Neuronal stem cell (in vitro differentiated cells): Measurements from ENCODE around the gene MICAL3.
"Not testable (repeated sequence)": the region's sequence is repeated elsewhere in the genome, so short reads cannot be mapped to it uniquely, and the experiment has no call there.

Source experiments
- DNase-seq: peaks from one replicate; pipeline ENCODE4 v3.0.0-alpha.2; 2013; ENCODE audit warnings: low spot score
- H2AFZ ChIP-seq: one replicate; pipeline ENCODE4 v1.6.1; 2013; ENCODE audit warnings: mild to moderate bottlenecking, low read length, inconsistent platforms
- H2AK5ac ChIP-seq: 2 replicates; pipeline ENCODE4 v1.6.1; 2013; ENCODE audit warnings: low read depth, mild to moderate bottlenecking, inconsistent platforms, low read length, moderate library complexity, mixed read lengths
- H2BK120ac ChIP-seq: 2 replicates; pipeline ENCODE4 v1.6.1; 2013; ENCODE audit warnings: low read depth, mild to moderate bottlenecking, inconsistent platforms, low read length, moderate library complexity, mixed read lengths
- H2BK12ac ChIP-seq: one replicate; pipeline ENCODE4 v1.6.1; 2013; ENCODE audit warnings: low read length, inconsistent platforms
- H2BK15ac ChIP-seq: 2 replicates; pipeline ENCODE4 v1.6.1; 2013; ENCODE audit warnings: mild to moderate bottlenecking, low read length, inconsistent platforms, mixed read lengths
- H2BK5ac ChIP-seq: one replicate; pipeline ENCODE4 v1.6.1; 2013; ENCODE audit warnings: inconsistent platforms, mild to moderate bottlenecking, low read length, moderate library complexity
- H3K14ac ChIP-seq: one replicate; pipeline ENCODE4 v1.6.1; 2013; ENCODE audit warnings: low read length, inconsistent platforms
- H3K18ac ChIP-seq: 2 replicates; pipeline ENCODE4 v1.6.1; 2013; ENCODE audit warnings: low read length, inconsistent platforms
- H3K23ac ChIP-seq: 2 replicates; pipeline ENCODE4 v1.6.1; 2013; ENCODE audit warnings: low read depth, mild to moderate bottlenecking, mixed read lengths, low read length, inconsistent platforms; ENCODE audit not compliant: poor library complexity
- H3K27ac ChIP-seq: replicated peaks from 3 replicates; pipeline ENCODE4 v1.5.1; 2013; ENCODE audit warnings: low read length, inconsistent platforms
- H3K27me3 ChIP-seq, 3 experiments: 2 replicates each; pipeline ENCODE4 v1.6.1; 2013; ENCODE audit warnings: low read length in 3 of 3, mild to moderate bottlenecking in 2 of 3, inconsistent platforms in 1 of 3, low read depth in 1 of 3, mixed read lengths in 1 of 3, moderate library complexity in 1 of 3; ENCODE audit not compliant: control insufficient read depth in 3 of 3, insufficient read depth in 3 of 3
- H3K36me3 ChIP-seq, 2 donors: replicated peaks in 1 of 2; 2 replicates each; pipeline ENCODE4 v1.6.1; 2013; ENCODE audit warnings: low read length in 2 of 2; ENCODE audit not compliant: control insufficient read depth in 2 of 2, insufficient read depth in 2 of 2
- H3K4ac ChIP-seq: 2 replicates; pipeline ENCODE4 v1.6.1; 2013; ENCODE audit warnings: inconsistent platforms, mild to moderate bottlenecking, low read length, moderate library complexity
- H3K4me1 ChIP-seq, 2 donors: 1 replicate in 1 of 2; 2 replicates in 1 of 2; pipeline ENCODE4 v1.6.1; 2013; ENCODE audit warnings: low read length in 2 of 2, low read depth in 1 of 2; ENCODE audit not compliant: control insufficient read depth in 2 of 2, insufficient read depth in 1 of 2
- H3K4me2 ChIP-seq: one replicate; pipeline ENCODE4 v1.6.1; 2013; ENCODE audit warnings: mild to moderate bottlenecking, low read length, inconsistent platforms; ENCODE audit not compliant: insufficient read depth, poor library complexity, severe bottlenecking
- H3K4me3 ChIP-seq, 2 donors: 2 replicates each; pipeline ENCODE4 v1.5.1; 2013; ENCODE audit warnings: low read length in 2 of 2, mild to moderate bottlenecking in 2 of 2, inconsistent platforms in 1 of 2, moderate library complexity in 1 of 2
- H3K79me1 ChIP-seq: one replicate; pipeline ENCODE4 v1.6.1; 2013; ENCODE audit warnings: low read depth, mild to moderate bottlenecking, inconsistent platforms, low read length, moderate library complexity
- H3K9ac ChIP-seq: one replicate; pipeline ENCODE4 v1.6.1; 2013; ENCODE audit warnings: mild to moderate bottlenecking, low read depth, low read length, inconsistent platforms; ENCODE audit not compliant: poor library complexity
- H3K9me3 ChIP-seq, 2 donors: replicated peaks in 1 of 2; 2 replicates each; pipeline versions ENCODE3 to v1.6.1; 2013; ENCODE audit warnings: low read length in 2 of 2, mild to moderate bottlenecking in 2 of 2, inconsistent platforms in 1 of 2, low read depth in 1 of 2, mixed read lengths in 1 of 2, moderate library complexity in 1 of 2; ENCODE audit not compliant: control insufficient read depth in 2 of 2, insufficient read depth in 1 of 2
- H4K8ac ChIP-seq: one replicate; pipeline ENCODE4 v1.6.1; 2013; ENCODE audit warnings: low read depth, mild to moderate bottlenecking, inconsistent platforms, low read length, moderate library complexity
- H4K91ac ChIP-seq: one replicate; pipeline ENCODE4 v1.6.1; 2013; ENCODE audit warnings: low read length, low read depth, mild to moderate bottlenecking, inconsistent platforms; ENCODE audit not compliant: poor library complexity
- WGBS, 2 donors: extraction: QIAGEN DNeasy Blood & Tissue Kit; methylation state at CpG; one replicate each; pipeline ENCODE4 v1.1.7; 2013; ENCODE audit warnings: missing lambda C conversion rate in 2 of 2, mixed read lengths in 1 of 2; ENCODE audit not compliant: insufficient read length in 2 of 2, insufficient replicate concordance in 1 of 2; ENCODE audit errors: extremely low coverage in 2 of 2; 5-methylcytosine and 5-hydroxymethylcytosine counted together

The MICAL3 gene

GRCh38 chr22:18056807-18057474, 32.6 kb upstream of the MICAL3 start:
- Histone ChIP-seq H2AK5ac (peak overlapping the region; percentile 41), H3K14ac (peak overlapping the region; percentile 94), H3K27me3 (peaks cover 0 to 15% (median 0%) of the 10 kb centered on the region in 3 experiments), H2BK120ac (no peak overlapping the region), H2BK5ac (no peak overlapping the region), H2BK15ac (no peak overlapping the region), H3K9ac (no peak overlapping the region), H4K8ac (no peak overlapping the region), H2AFZ (no peak overlapping the region), H4K91ac (no peak overlapping the region), H2BK12ac (no peak overlapping the region), H3K36me3 (no peaks in the 10 kb centered on the region), H3K27ac (no peak overlapping the region), H3K4me1 (peaks cover 9 to 11% of the 10 kb centered on the region in 2 donors), H3K4me2 (no peak overlapping the region), H3K79me1 (no peaks in the 10 kb centered on the region), H3K9me3 (peaks cover 3 to 5% of the 10 kb centered on the region in 2 donors), H3K23ac (no peak overlapping the region), H3K18ac (no peak overlapping the region), H3K4ac (no peak overlapping the region), H3K4me3 (no peak overlapping the region)
- no CpG with 5 or more reads among the region's 10 CpGs for WGBS, 2 donors
- DNase-seq: no peak

GRCh38 chr22:18056161-18056666, 31.9 kb upstream of the MICAL3 start:
- Histone ChIP-seq H3K14ac (no peak overlapping the region), H3K4me1 (peaks cover 7 to 8% of the 10 kb centered on the region in 2 donors), H2AK5ac (no peak overlapping the region), H3K23ac (peak overlapping the region; percentile 30), H4K8ac (no peak overlapping the region), H4K91ac (no peak overlapping the region), H2BK12ac (no peak overlapping the region), H3K4me3 (no peak overlapping the region), H2BK5ac (peak overlapping the region; percentile 7), H3K18ac (no peak overlapping the region), H3K9ac (no peak overlapping the region), H2AFZ (no peak overlapping the region), H2BK15ac (no peak overlapping the region), H3K27ac (no peak overlapping the region), H3K79me1 (no peaks in the 10 kb centered on the region), H3K27me3 (peaks cover 0 to 15% (median 0%) of the 10 kb centered on the region in 3 experiments), H3K36me3 (no peaks in the 10 kb centered on the region), H3K9me3 (peaks cover 3 to 5% of the 10 kb centered on the region in 2 donors), H3K4ac (no peak overlapping the region), H2BK120ac (no peak overlapping the region), H3K4me2 (no peak overlapping the region)
- WGBS, 2 donors: no CpG with 5 or more reads among the region's 4 CpGs
- DNase-seq: no peak

- H2BK5ac ChIP-seq: peak overlapping the region; percentile 35
- H3K79me1 ChIP-seq: no peaks in the 10 kb centered on the region
- no CpG with 5 or more reads among the region's 7 CpGs for WGBS, 2 donors
- H3K4me1 ChIP-seq: peaks cover 3 to 4% of the 10 kb centered on the region in 2 donors
- no peak overlapping the region for H2AFZ ChIP-seq
- H3K23ac ChIP-seq: peak overlapping the region; percentile 30
- H2AK5ac ChIP-seq: no peak overlapping the region
- no peak overlapping the region for H3K4ac ChIP-seq
- H3K36me3 ChIP-seq: no peaks in the 10 kb centered on the region
- H3K4me2 ChIP-seq: no peak overlapping the region
- H3K9me3 ChIP-seq: peaks cover 3 to 5% of the 10 kb centered on the region in 2 donors
- H3K18ac ChIP-seq: no peak overlapping the region
- peak overlapping the region; percentile 24 for H2BK15ac ChIP-seq
- H4K8ac ChIP-seq: no peak overlapping the region
- H4K91ac ChIP-seq: no peak overlapping the region
- DNase-seq: no peak
- no peak overlapping the region for H3K9ac ChIP-seq
- H2BK12ac ChIP-seq: no peak overlapping the region
- H3K27ac ChIP-seq: no peak overlapping the region
- no peak overlapping the region for H3K4me3 ChIP-seq
- H2BK120ac ChIP-seq: no peak overlapping the region
- no peak overlapping the region for H3K14ac ChIP-seq
- peaks cover 0 to 15% (median 0%) of the 10 kb centered on the region in 3 experiments for H3K27me3 ChIP-seq
These were observed 31.3 kb upstream of the MICAL3 start for GRCh38 chr22:18055619-18056160.

- not testable (repeated sequence) for H3K14ac ChIP-seq, H2BK12ac ChIP-seq, H3K79me1 ChIP-seq, H3K18ac ChIP-seq, H2BK120ac ChIP-seq, H3K4me1 ChIP-seq, H3K27ac ChIP-seq, H2BK5ac ChIP-seq, H3K36me3 ChIP-seq, H3K4me2 ChIP-seq, H3K9me3 ChIP-seq, H2BK15ac ChIP-seq, H3K23ac ChIP-seq, H3K4ac ChIP-seq, H2AFZ ChIP-seq, DNase-seq, H2AK5ac ChIP-seq, H4K91ac ChIP-seq, H3K4me3 ChIP-seq, H3K9ac ChIP-seq, H4K8ac ChIP-seq
- WGBS, 2 donors: no CpG with 5 or more reads among the region's 49 CpGs
- H3K27me3 ChIP-seq: peaks cover 0 to 16% (median 0%) of the 10 kb centered on the region in 3 experiments
These were observed 29.0 kb upstream of the MICAL3 start for GRCh38 chr22:18053216-18053946.
